HG03354 (cell line): ENCODE data around the gene MMP24.

ENCODE experiments used
- ATAC-seq: cut with Tn5 transposase; IDR thresholded peaks from one replicate; pipeline ENCODE4 v1.9.1; 2021; ENCODE audit warnings: mild to moderate bottlenecking; ENCODE audit not compliant: unreplicated experiment, poor library complexity, severe bottlenecking

MMP24 gene

DNA sequence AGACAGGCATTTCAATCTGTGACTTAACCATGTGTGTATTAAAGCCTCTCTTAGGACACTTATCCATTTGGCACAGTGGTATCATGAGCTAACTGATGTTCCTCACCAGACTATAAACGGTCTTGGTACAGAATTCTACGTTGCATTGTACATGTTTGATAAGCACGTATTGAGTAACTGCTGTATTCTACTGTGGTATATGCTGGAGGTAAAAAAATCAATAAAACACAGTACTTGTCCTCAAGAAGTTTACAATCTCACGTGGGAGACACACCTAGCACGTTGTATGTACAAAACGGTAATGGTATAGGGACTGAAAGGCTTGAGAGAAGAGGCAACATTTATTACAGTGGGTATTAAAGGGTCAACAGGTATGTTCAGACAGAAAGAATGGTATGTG, 98.9 kb downstream of the MMP24 start:
- ATAC-seq = no peak

GRCh38 chr20:35326021-35326739, 99.7 kb downstream of the MMP24 start:
- ATAC-seq = no peak
